ENCODE data around the gene LGR6. TPM values are rescaled to one million over a fixed set of nuclear protein-coding genes. Genes with fewer than 3 reads are reported as not detected.

LGR6 gene
- total and polyA plus RNA-seq, 2 donors (not counting 1 experiment from before 2014, with no cell fraction given) = 0.28 TPM; not detected in 1

DNA sequence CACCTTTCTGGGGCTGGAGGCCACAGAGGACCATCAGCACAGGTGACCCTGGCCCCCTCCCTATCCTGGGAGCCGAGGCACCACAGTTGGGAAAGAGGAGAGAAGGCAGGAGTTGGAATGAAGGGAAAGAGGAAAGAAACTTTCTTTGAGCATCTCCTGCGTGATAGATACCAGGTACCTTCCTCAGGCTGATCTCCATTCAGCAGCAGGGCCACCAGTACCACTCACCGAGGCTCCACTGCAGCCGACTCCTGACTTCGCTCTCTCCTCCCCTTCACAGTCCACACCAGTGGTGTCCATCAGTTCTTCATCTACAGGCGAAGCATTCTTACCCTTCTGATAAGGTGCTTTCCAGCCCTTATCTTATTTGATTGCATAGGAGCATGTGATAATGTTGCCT lies 55.3 kb downstream of the LGR6 start:
- ChIA-PET POLR2A (no interaction called here), CTCF (interaction anchor here (1.1 kb wide), 1 partner anchor 9 kb away, joined by 3 read pairs; no protein-coding TSS in a partner anchor)
- peaks cover 3% of the 10 kb centered on the region for H3K4me1 Mint-ChIP-seq
- ATAC-seq (ENCODE audit: low read depth) (no peak), DNase-seq (no peak)
- Histone ChIP-seq H3K9ac (ENCODE audit: low read length) (no peak overlapping the region), H3K36me3 (replicated peaks in 1 of 2; ENCODE audit: control extremely low read depth in 1 of 2, control insufficient read depth in 1 of 2, extremely low read depth in 1 of 2, insufficient read depth in 2 of 2, low read length in 1 of 2) (no peaks in the 10 kb centered on the region), H3K27me3 (replicated peaks in 1 of 4; ENCODE audit: control extremely low read depth in 1 of 4, control insufficient read depth in 3 of 4, insufficient read depth in 4 of 4, low read length in 3 of 4) (peaks cover 0 to 7% (median 1%) of the 10 kb centered on the region in 4 experiments), H3K27ac (ENCODE audit: low read length in 2 of 2) (no peak overlapping the region), H3K4me2 (replicated peaks; ENCODE audit: low read depth, low read length, poor library complexity, severe bottlenecking) (no peak overlapping the region), H4K20me1 (ENCODE audit: control insufficient read depth, insufficient read depth, low read length, poor library complexity, severe bottlenecking) (no peaks in the 10 kb centered on the region), H2AFZ (ENCODE audit: insufficient read depth, low read depth, low read length, poor library complexity, severe bottlenecking) (no peak overlapping the region), H3K9me3 (ENCODE audit: control extremely low read depth in 1 of 3, control insufficient read depth in 2 of 3, insufficient read depth in 1 of 3, low read length in 2 of 3) (peaks cover 0 to 4% (median 0%) of the 10 kb centered on the region in 3 donors), H3K4me1 (ENCODE audit: control insufficient read depth in 2 of 2, insufficient read depth in 2 of 2, low read length in 2 of 2) (no peaks in the 10 kb centered on the region), H3K4me3 (ENCODE audit: control extremely low read depth in 1 of 5, extremely low read depth in 1 of 5, insufficient read depth in 1 of 5, low read depth in 2 of 5, low read length in 4 of 5) (no peak overlapping the region), H3K79me2 (ENCODE audit: control insufficient read depth, insufficient read depth, low read length) (no peaks in the 10 kb centered on the region)
- intact Hi-C loops (cut with micrococcal nuclease) = no loop called here
- WGBS (ENCODE audit: insufficient coverage) = 95% methylated on average over 4 of the region's 6 CpGs
- no peak for TF ChIP-seq CTCF (IDR thresholded peaks at IDR 0.05)
- TF ChIP-seq EZH2 (IDR thresholded peaks at IDR 0.05; ENCODE audit: borderline replicate concordance, insufficient read depth, low read depth, low read length, poor library complexity, severe bottlenecking) = no peak
- H3K27me3 Mint-ChIP-seq = peaks cover 42% of the 10 kb centered on the region
- no peak overlapping the region for H3K4me3 Mint-ChIP-seq
- H3K9me3 Mint-ChIP-seq (ENCODE audit: insufficient read depth) = no peaks in the 10 kb centered on the region
- no peak overlapping the region for H3K27ac Mint-ChIP-seq

DNA sequence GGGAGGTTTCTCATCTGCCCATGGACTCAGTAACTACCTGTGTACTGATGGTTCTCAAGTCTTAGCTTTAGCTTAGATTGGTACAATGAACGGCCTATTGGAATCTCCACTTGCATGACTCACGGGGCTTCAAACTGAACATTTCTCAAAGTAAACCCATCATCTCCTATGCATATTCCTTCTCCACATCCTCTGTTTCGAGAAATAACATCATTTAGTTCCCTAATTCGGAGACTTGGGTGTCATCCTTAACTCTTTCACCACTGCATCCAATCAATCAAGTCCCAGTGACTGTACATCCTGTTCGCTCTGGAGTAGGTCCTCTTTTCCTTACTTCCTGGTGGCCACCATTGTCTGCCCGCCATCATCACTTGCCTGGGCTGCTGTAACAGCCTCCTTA lies 55.8 kb downstream of the LGR6 start:
- Histone ChIP-seq H3K4me2 (replicated peaks; ENCODE audit: low read depth, low read length, poor library complexity, severe bottlenecking) (no peak overlapping the region), H3K27me3 (replicated peaks in 1 of 4; ENCODE audit: control extremely low read depth in 1 of 4, control insufficient read depth in 3 of 4, insufficient read depth in 4 of 4, low read length in 3 of 4) (peaks cover 0 to 7% (median 1%) of the 10 kb centered on the region in 4 experiments), H3K9me3 (ENCODE audit: control extremely low read depth in 1 of 3, control insufficient read depth in 2 of 3, insufficient read depth in 1 of 3, low read length in 2 of 3) (peaks cover 0 to 4% (median 0%) of the 10 kb centered on the region in 3 donors), H4K20me1 (ENCODE audit: control insufficient read depth, insufficient read depth, low read length, poor library complexity, severe bottlenecking) (no peaks in the 10 kb centered on the region), H3K4me3 (ENCODE audit: control extremely low read depth in 1 of 5, extremely low read depth in 1 of 5, insufficient read depth in 1 of 5, low read depth in 2 of 5, low read length in 4 of 5) (no peak overlapping the region), H3K4me1 (ENCODE audit: control insufficient read depth in 2 of 2, insufficient read depth in 2 of 2, low read length in 2 of 2) (no peaks in the 10 kb centered on the region), H3K9ac (ENCODE audit: low read length) (no peak overlapping the region), H2AFZ (ENCODE audit: insufficient read depth, low read depth, low read length, poor library complexity, severe bottlenecking) (no peak overlapping the region), H3K27ac (ENCODE audit: low read length in 2 of 2) (no peak overlapping the region), H3K36me3 (replicated peaks in 1 of 2; ENCODE audit: control extremely low read depth in 1 of 2, control insufficient read depth in 1 of 2, extremely low read depth in 1 of 2, insufficient read depth in 2 of 2, low read length in 1 of 2) (no peaks in the 10 kb centered on the region), H3K79me2 (ENCODE audit: control insufficient read depth, insufficient read depth, low read length) (no peaks in the 10 kb centered on the region)
- CTCF ChIA-PET = interaction anchor here (1.1 kb wide), 1 partner anchor 8 kb away, joined by 3 read pairs; no protein-coding TSS in a partner anchor
- 66% methylated on average over 6 of the region's 6 CpGs for WGBS (ENCODE audit: insufficient coverage)
- Mint-ChIP-seq H3K9me3 (ENCODE audit: insufficient read depth) (no peaks in the 10 kb centered on the region), H3K27me3 (peaks cover 42% of the 10 kb centered on the region), H3K27ac (no peak overlapping the region), H3K4me1 (peaks cover 2% of the 10 kb centered on the region), H3K4me3 (no peak overlapping the region)
- intact Hi-C loops (cut with micrococcal nuclease) = no loop called here
- no peak for DNase-seq
- no peak for ATAC-seq (ENCODE audit: low read depth)
- POLR2A ChIA-PET = no interaction called here
- TF ChIP-seq EZH2 (IDR thresholded peaks at IDR 0.05; ENCODE audit: borderline replicate concordance, insufficient read depth, low read depth, low read length, poor library complexity, severe bottlenecking) (no peak), CTCF (IDR thresholded peaks at IDR 0.05) (no peak)
